ENCODE data around the gene PCDHA10. TPM values are rescaled to one million over a fixed set of nuclear protein-coding genes. Genes with fewer than 3 reads are reported as not detected.
"Not testable (repeated sequence)": the region's sequence is repeated elsewhere in the genome, so short reads cannot be mapped to it uniquely, and the experiment has no call there.

Gene PCDHA10
- total RNA-seq, 2 experiments from 2014 or later = not detected

GRCh38 chr5:140823475-140823874 lies 32.2 kb upstream of the PCDHA10 start:
- Mint-ChIP-seq H3K27me3 (peaks cover 46% of the 10 kb centered on the region), H3K9me3 (peaks cover 10% of the 10 kb centered on the region), H3K36me3 (ENCODE audit: low read depth) (peaks cover 8% of the 10 kb centered on the region), H3K4me1 (ENCODE audit: low read depth) (no peaks in the 10 kb centered on the region), H3K27ac (no peak overlapping the region), H3K4me3 (no peak overlapping the region)
- Histone ChIP-seq H3K4me3 (ENCODE audit: low read length) (no peak overlapping the region), H3K36me3 (ENCODE audit: insufficient read depth, low read length) (no peaks in the 10 kb centered on the region), H3K27me3 (ENCODE audit: control insufficient read depth in 1 of 2, insufficient read depth in 2 of 2, low read length in 2 of 2) (peaks cover 18 to 29% of the 10 kb centered on the region in 2 experiments), H3K27ac (ENCODE audit: low read depth in 1 of 2, low read length in 2 of 2) (no peak overlapping the region), H3K4me1 (ENCODE audit: insufficient read depth, low read length) (no peaks in the 10 kb centered on the region), H3K9me3 (ENCODE audit: control insufficient read depth in 1 of 2, insufficient read depth in 1 of 2, low read length in 2 of 2) (peaks cover 20 to 33% of the 10 kb centered on the region in 2 experiments)
- TF ChIP-seq CTCF (IDR thresholded peaks at IDR 0.05) = no peak
- ChIA-PET CTCF (no interaction called here), POLR2A (no interaction called here)
- ATAC-seq (ENCODE audit: poor library complexity) (no peak), DNase-seq (no peak)
- intact Hi-C loops (cut with DNase I, micrococcal nuclease) = no loop called here

GRCh38 chr5:140827704-140828361 lies 27.9 kb upstream of the PCDHA10 start, which contains the start of gene PCDHA6:
TSS of gene PCDHA6 (plus strand) at chr5:140827960. CDS start at chr5:140828092, 132 bp downstream.
- Mint-ChIP-seq H3K4me1 (ENCODE audit: low read depth) (no peaks in the 10 kb centered on the region), H3K4me3 (no peak within 1 kb of the TSS), H3K36me3 (ENCODE audit: low read depth) (peaks cover 8% of the 10 kb centered on the region), H3K27me3 (peaks cover 51% of the 10 kb centered on the region), H3K9me3 (peaks cover 16% of the 10 kb centered on the region), H3K27ac (no peak within 1 kb of the TSS)
- TF ChIP-seq CTCF (IDR thresholded peaks at IDR 0.05) = no peak
- H3K4me3 ChIP-seq (ENCODE audit: low read length) = no peak within 1 kb of the TSS
- POLR2A ChIA-PET = no interaction called here
- peaks cover 14 to 32% of the 10 kb centered on the region in 2 experiments for H3K27me3 ChIP-seq (ENCODE audit: control insufficient read depth in 1 of 2, insufficient read depth in 2 of 2, low read length in 2 of 2)
- intact Hi-C loops (cut with DNase I, micrococcal nuclease) = no loop called here
- H3K4me1 ChIP-seq (ENCODE audit: insufficient read depth, low read length) = no peaks in the 10 kb centered on the region
- CTCF ChIA-PET = no interaction called here
- H3K36me3 ChIP-seq (ENCODE audit: insufficient read depth, low read length) = no peaks in the 10 kb centered on the region
- no peak within 1 kb of the TSS for H3K27ac ChIP-seq (ENCODE audit: low read depth in 1 of 2, low read length in 2 of 2)
- no peak for ATAC-seq (ENCODE audit: poor library complexity)
- peaks cover 40 to 42% of the 10 kb centered on the region in 2 experiments for H3K9me3 ChIP-seq (ENCODE audit: control insufficient read depth in 1 of 2, insufficient read depth in 1 of 2, low read length in 2 of 2)
- DNase-seq = no peak

GRCh38 chr5:140828362-140828737 lies 27.3 kb upstream of the PCDHA10 start:
- H3K4me1 Mint-ChIP-seq (ENCODE audit: low read depth) = no peaks in the 10 kb centered on the region
- POLR2A ChIA-PET = no interaction called here
- TF ChIP-seq CTCF (IDR thresholded peaks at IDR 0.05) = no peak
- DNase-seq = no peak
- CTCF ChIA-PET = no interaction called here
- Histone ChIP-seq H3K27ac (ENCODE audit: low read depth in 1 of 2, low read length in 2 of 2) (no peak overlapping the region), H3K4me3 (ENCODE audit: low read length) (no peak overlapping the region), H3K36me3 (ENCODE audit: insufficient read depth, low read length) (no peaks in the 10 kb centered on the region), H3K4me1 (ENCODE audit: insufficient read depth, low read length) (no peaks in the 10 kb centered on the region), H3K27me3 (ENCODE audit: control insufficient read depth in 1 of 2, insufficient read depth in 2 of 2, low read length in 2 of 2) (peaks cover 13 to 36% of the 10 kb centered on the region in 2 experiments), H3K9me3 (ENCODE audit: control insufficient read depth in 1 of 2, insufficient read depth in 1 of 2, low read length in 2 of 2) (peaks cover 34 to 42% of the 10 kb centered on the region in 2 experiments)
- intact Hi-C loops (cut with DNase I, micrococcal nuclease) = no loop called here
- no peak for ATAC-seq (ENCODE audit: poor library complexity)
- H3K27ac Mint-ChIP-seq = no peak overlapping the region
- peaks cover 19% of the 10 kb centered on the region for H3K9me3 Mint-ChIP-seq
- H3K27me3 Mint-ChIP-seq = peaks cover 55% of the 10 kb centered on the region
- peaks cover 8% of the 10 kb centered on the region for H3K36me3 Mint-ChIP-seq (ENCODE audit: low read depth)
- no peak overlapping the region for H3K4me3 Mint-ChIP-seq

GRCh38 chr5:140829511-140830501 lies 25.9 kb upstream of the PCDHA10 start:
- Mint-ChIP-seq H3K9me3 (peaks cover 22% of the 10 kb centered on the region), H3K27me3 (peaks cover 66% of the 10 kb centered on the region)
- H3K27ac Mint-ChIP-seq; H3K4me1 ChIP-seq (ENCODE audit: insufficient read depth, low read length); DNase-seq; H3K27ac ChIP-seq (ENCODE audit: low read depth in 1 of 2, low read length in 2 of 2); H3K36me3 ChIP-seq (ENCODE audit: insufficient read depth, low read length); H3K4me1 Mint-ChIP-seq (ENCODE audit: low read depth); H3K4me3 Mint-ChIP-seq; ATAC-seq (ENCODE audit: poor library complexity); H3K36me3 Mint-ChIP-seq (ENCODE audit: low read depth); intact Hi-C loops (cut with DNase I, micrococcal nuclease); CTCF ChIA-PET; H3K4me3 ChIP-seq (ENCODE audit: low read length); POLR2A ChIA-PET: not testable (repeated sequence)
- H3K27me3 ChIP-seq (ENCODE audit: control insufficient read depth in 1 of 2, insufficient read depth in 2 of 2, low read length in 2 of 2) = peaks cover 17 to 36% of the 10 kb centered on the region in 2 experiments
- H3K9me3 ChIP-seq (ENCODE audit: control insufficient read depth in 1 of 2, insufficient read depth in 1 of 2, low read length in 2 of 2) = peaks cover 35 to 42% of the 10 kb centered on the region in 2 experiments

All from CD4-positive, alpha-beta T cell (primary cell).